ENCODE data around the gene B4GALNT1.

GRCh38 chr12:57617942-57618341 lies 15.1 kb downstream of the B4GALNT1 start:
- no peak for TF ChIP-seq CTCF (conservative IDR thresholded peaks at IDR 0.05; ENCODE audit: low read length)
- TF ChIP-seq EZH2phosphoT487 (IDR thresholded peaks at IDR 0.05; ENCODE audit: borderline replicate concordance, low read depth, low read length) = no peak
